CD4-positive, alpha-beta T cell (primary cell): ENCODE measurements around the gene SREK1. TPM values are rescaled to one million over a fixed set of nuclear protein-coding genes. Genes with fewer than 3 reads are reported as not detected.

Experiments
- ATAC-seq: fragments of 200-7000 bp; cut with Tn5 transposase; one replicate; pipeline ENCODE4 v1.10.0; 2022; ENCODE audit warnings: mild to moderate bottlenecking; ENCODE audit not compliant: poor library complexity
- CTCF ChIA-PET: fragments of 350-600 bp; sonication (Branson Sonifier 250); formaldehyde crosslinking; loops from one replicate; lab custom pipeline; 2021; ENCODE audit warnings: antibody characterized with exemption, inconsistent platforms; lab: Charles Lee
- POLR2A ChIA-PET: fragments of 350-600 bp; sonication (Branson Sonifier 250); formaldehyde crosslinking; loops from one replicate; lab custom pipeline; 2021; ENCODE audit warnings: antibody characterized with exemption, inconsistent platforms; lab: Charles Lee
- DNase-seq, 14 experiments: peaks; one replicate each; pipeline ENCODE4 v3.0.0-alpha.2; 2013 to 2020; ENCODE audit warnings: mixed read lengths in 2 of 14
- H3K27ac ChIP-seq, 2 donors: one replicate each; pipeline versions ENCODE4 v1.5.1 to v1.7.0; 2013; ENCODE audit warnings: low read length in 2 of 2, low read depth in 1 of 2, mild to moderate bottlenecking in 1 of 2
- H3K27me3 ChIP-seq, 2 experiments: 1 replicate in 1 of 2; 2 replicates in 1 of 2; pipeline versions ENCODE4 v1.6.1 to v1.7.0; 2013; ENCODE audit warnings: low read length in 2 of 2, control low read depth in 1 of 2, mild to moderate bottlenecking in 1 of 2, moderate library complexity in 1 of 2; ENCODE audit not compliant: insufficient read depth in 2 of 2, control insufficient read depth in 1 of 2
- H3K36me3 ChIP-seq: one replicate; pipeline ENCODE4 v1.6.1; 2013; ENCODE audit warnings: low read length, control low read depth; ENCODE audit not compliant: insufficient read depth
- H3K4me1 ChIP-seq: one replicate; pipeline ENCODE4 v1.6.1; 2013; ENCODE audit warnings: low read length, control low read depth; ENCODE audit not compliant: insufficient read depth
- H3K4me3 ChIP-seq: one replicate; pipeline ENCODE4 v1.5.1; 2013; ENCODE audit warnings: mild to moderate bottlenecking, low read length, moderate library complexity
- H3K9me3 ChIP-seq, 2 experiments: 1 replicate in 1 of 2; 2 replicates in 1 of 2; pipeline versions ENCODE4 v1.6.1 to v1.7.0; 2013; ENCODE audit warnings: low read length in 2 of 2, mild to moderate bottlenecking in 2 of 2, control low read depth in 1 of 2, moderate library complexity in 1 of 2; ENCODE audit not compliant: control insufficient read depth in 1 of 2, insufficient read depth in 1 of 2
- H3K27ac Mint-ChIP-seq: one replicate; pipeline ENCODE4 v1.8.0; 2020; ENCODE audit warnings: mixed read lengths
- H3K27me3 Mint-ChIP-seq: one replicate; pipeline ENCODE4 v1.8.0; 2021; ENCODE audit warnings: mixed read lengths
- H3K36me3 Mint-ChIP-seq: one replicate; pipeline ENCODE4 v1.8.0; 2021; ENCODE audit warnings: low read depth, mixed read lengths
- H3K4me1 Mint-ChIP-seq: one replicate; pipeline ENCODE4 v1.8.0; 2021; ENCODE audit warnings: low read depth, mixed read lengths
- H3K4me3 Mint-ChIP-seq: one replicate; pipeline ENCODE4 v1.8.0; 2020; ENCODE audit warnings: mild to moderate bottlenecking, mixed read lengths
- H3K9me3 Mint-ChIP-seq: one replicate; pipeline ENCODE4 v1.8.0; 2020; ENCODE audit warnings: mixed read lengths
- intact Hi-C, 2 experiments: fragments of 100-400 bp; cut with DNase I in 1 of 2; cut with micrococcal nuclease in 1 of 2; formaldehyde crosslinking; loops; one replicate each; pipeline versions ENCODE4 v1.15.1 to v1.9.0; 2023 to 2025; cut with DNase I, micrococcal nuclease
- total RNA-seq, 174 experiments: library from RNA in 2 of 174; stranded (reverse) in 2 of 174; gene quantifications; one replicate each; pipeline ENCODE4 v1.2.3 and lab custom pipeline; 2021 to 2026
- TF ChIP-seq, protein P1 (sequence below): fragments of 200-600 bp; IDR thresholded peaks from one replicate; pipeline ENCODE4 v1.8.0; 2022; ENCODE audit warnings: antibody characterized with exemption, mild to moderate bottlenecking

The SREK1 gene
- total RNA-seq, 2 experiments from 2014 or later, result 137 to 155 TPM

DNA sequence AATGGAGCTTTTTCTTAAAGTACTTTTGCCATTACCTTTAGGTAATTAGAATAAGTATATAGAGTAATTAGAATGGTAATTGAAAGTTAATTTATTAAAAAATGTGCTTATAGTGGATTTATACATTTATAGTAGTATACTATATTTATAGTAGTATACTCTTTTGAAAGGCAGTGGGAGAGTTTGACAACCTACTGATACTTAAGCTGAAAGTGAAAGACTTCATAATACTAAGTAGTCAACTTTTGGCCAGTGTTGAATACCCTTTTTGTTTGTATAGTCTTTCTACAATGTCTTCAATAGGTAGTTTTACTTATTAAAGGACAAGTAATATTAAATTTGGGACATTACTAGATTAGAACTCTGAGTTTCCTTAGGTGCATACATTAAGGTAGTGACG is 12.9 kb downstream of the SREK1 start:
- H3K27ac Mint-ChIP-seq, result no peak overlapping the region

DNA sequence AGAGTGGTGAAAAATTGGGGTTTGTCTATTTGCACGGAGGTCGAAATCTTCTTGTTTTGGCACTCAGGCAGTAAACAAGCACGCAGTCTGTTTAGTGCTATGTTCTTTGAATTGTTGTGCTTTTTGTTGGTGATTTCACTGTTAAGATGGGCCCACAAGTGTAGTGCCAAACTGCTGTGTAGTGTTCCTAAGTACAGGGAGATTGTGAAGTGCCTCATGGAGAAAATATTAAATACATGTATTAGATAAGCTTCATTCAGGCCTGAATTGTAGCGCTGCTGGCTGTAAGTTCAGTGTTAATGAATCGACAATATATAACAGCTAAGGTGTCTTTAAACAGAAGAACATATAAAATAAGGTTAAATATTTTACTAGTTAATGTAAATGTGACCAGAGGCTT is 17.3 kb downstream of the SREK1 start:
- ATAC-seq, result no peak
- H3K27me3 ChIP-seq, result no peaks in the 10 kb centered on the region
- H3K27me3 Mint-ChIP-seq, result no peaks in the 10 kb centered on the region
- H3K9me3 ChIP-seq, result no peaks in the 10 kb centered on the region
- no peaks in the 10 kb centered on the region for H3K4me1 ChIP-seq
- no peak overlapping the region for H3K27ac ChIP-seq
- TF ChIP-seq, protein P1, sequence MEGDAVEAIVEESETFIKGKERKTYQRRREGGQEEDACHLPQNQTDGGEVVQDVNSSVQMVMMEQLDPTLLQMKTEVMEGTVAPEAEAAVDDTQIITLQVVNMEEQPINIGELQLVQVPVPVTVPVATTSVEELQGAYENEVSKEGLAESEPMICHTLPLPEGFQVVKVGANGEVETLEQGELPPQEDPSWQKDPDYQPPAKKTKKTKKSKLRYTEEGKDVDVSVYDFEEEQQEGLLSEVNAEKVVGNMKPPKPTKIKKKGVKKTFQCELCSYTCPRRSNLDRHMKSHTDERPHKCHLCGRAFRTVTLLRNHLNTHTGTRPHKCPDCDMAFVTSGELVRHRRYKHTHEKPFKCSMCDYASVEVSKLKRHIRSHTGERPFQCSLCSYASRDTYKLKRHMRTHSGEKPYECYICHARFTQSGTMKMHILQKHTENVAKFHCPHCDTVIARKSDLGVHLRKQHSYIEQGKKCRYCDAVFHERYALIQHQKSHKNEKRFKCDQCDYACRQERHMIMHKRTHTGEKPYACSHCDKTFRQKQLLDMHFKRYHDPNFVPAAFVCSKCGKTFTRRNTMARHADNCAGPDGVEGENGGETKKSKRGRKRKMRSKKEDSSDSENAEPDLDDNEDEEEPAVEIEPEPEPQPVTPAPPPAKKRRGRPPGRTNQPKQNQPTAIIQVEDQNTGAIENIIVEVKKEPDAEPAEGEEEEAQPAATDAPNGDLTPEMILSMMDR, result no peak
- H3K36me3 Mint-ChIP-seq, result peaks cover 83% of the 10 kb centered on the region
- peaks cover 17% of the 10 kb centered on the region for H3K4me1 Mint-ChIP-seq
- H3K4me3 ChIP-seq, result no peak overlapping the region
- peaks cover 67% of the 10 kb centered on the region for H3K36me3 ChIP-seq
- H3K27ac Mint-ChIP-seq, result no peak overlapping the region
- POLR2A ChIA-PET, result no interaction called here
- DNase-seq, result no peak
- intact Hi-C loops, result no loop called here
- no peaks in the 10 kb centered on the region for H3K9me3 Mint-ChIP-seq
- CTCF ChIA-PET, result no interaction called here
- H3K4me3 Mint-ChIP-seq, result no peak overlapping the region

More for the DNA sequence above, 12.9 kb downstream of the SREK1 start:
- TF ChIP-seq, protein P1, result no peak
- Histone ChIP-seq H3K9me3 (no peaks in the 10 kb centered on the region), H3K36me3 (peaks cover 39% of the 10 kb centered on the region), H3K27me3 (no peaks in the 10 kb centered on the region), H3K4me3 (no peak overlapping the region), H3K27ac (no peak overlapping the region), H3K4me1 (no peaks in the 10 kb centered on the region)
- ChIA-PET CTCF (interaction anchor here (1.5 kb wide), 1 partner anchor 12 kb away, joined by 3 read pairs; no protein-coding TSS in a partner anchor), POLR2A (interaction anchor here (1.1 to 1.8 kb wide), 2 partner anchors 8 to 13 kb away, joined by 4 to 12 read pairs; partner anchors contain the start of gene SREK1)
- no peak for DNase-seq
- Mint-ChIP-seq H3K27me3 (no peaks in the 10 kb centered on the region), H3K9me3 (no peaks in the 10 kb centered on the region), H3K4me3 (no peak overlapping the region), H3K36me3 (peaks cover 61% of the 10 kb centered on the region), H3K4me1 (peaks cover 24% of the 10 kb centered on the region)
- intact Hi-C loops, result no loop called here
- no peak for ATAC-seq

DNA sequence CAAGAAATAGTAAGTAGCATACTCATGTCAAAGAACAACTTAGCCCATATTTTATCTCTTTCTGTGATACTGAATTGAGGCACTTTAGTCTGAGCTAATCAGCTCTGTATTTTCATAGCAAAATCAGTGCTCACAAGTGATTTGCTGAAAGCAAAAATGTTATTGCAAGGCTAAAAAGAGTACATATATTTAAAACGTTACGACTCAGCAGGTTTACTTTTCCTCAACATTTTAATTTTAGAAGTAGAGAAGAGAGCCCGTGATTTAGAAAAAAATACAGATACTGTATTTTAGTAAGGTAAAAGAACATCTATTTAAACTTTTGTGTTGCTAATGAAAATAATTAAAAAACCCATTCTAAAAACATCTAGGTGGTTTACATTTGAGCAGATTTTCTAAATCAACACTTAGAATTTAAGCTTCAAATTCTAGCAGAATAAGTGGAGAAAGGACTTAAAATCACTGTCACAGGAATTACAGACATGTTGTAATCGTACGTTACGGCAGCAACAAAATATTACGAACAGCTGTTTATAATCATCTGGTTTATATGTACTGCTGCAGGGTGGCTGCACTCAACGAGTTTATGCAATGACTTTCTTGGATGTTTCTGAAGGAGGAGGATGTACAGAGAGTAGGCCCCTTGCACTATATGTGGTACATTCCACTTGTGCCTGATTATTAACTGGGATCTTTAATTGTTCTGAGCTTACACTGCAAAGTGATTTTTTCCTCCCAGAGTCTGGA is 20.1 kb downstream of the SREK1 start:
- Mint-ChIP-seq H3K27me3 (no peaks in the 10 kb centered on the region), H3K4me1 (peaks cover 19% of the 10 kb centered on the region)
- H3K36me3 ChIP-seq, result peaks cover 77% of the 10 kb centered on the region

More for the DNA sequence above, 20.1 kb downstream of the SREK1 start:
- DNase-seq (no peak), ATAC-seq (no peak)
- intact Hi-C loops, result no loop called here
- CTCF ChIA-PET, result interaction anchor here (1.1 to 1.6 kb wide), 2 partner anchors 11 to 16 kb away, joined by 3 read pairs; no protein-coding TSS in a partner anchor
- Histone ChIP-seq H3K4me3 (no peak overlapping the region), H3K9me3 (no peaks in the 10 kb centered on the region), H3K4me1 (no peaks in the 10 kb centered on the region), H3K27ac (no peak overlapping the region), H3K27me3 (no peaks in the 10 kb centered on the region)
- Mint-ChIP-seq H3K9me3 (no peaks in the 10 kb centered on the region), H3K27ac (no peak overlapping the region), H3K4me3 (no peak overlapping the region), H3K36me3 (peaks cover 81% of the 10 kb centered on the region)
- POLR2A ChIA-PET, result interaction anchor here (1.0 kb wide), 1 partner anchor 7 kb away, joined by 4 read pairs; no protein-coding TSS in a partner anchor
- TF ChIP-seq, protein P1, result no peak
